ENCODE measurements around the gene CEP19. TPM values are rescaled to one million over a fixed set of nuclear protein-coding genes. Genes with fewer than 3 reads are reported as not detected.

Gene CEP19
- total RNA-seq, 1 experiment from 2014 or later = 2.6 TPM

DNA sequence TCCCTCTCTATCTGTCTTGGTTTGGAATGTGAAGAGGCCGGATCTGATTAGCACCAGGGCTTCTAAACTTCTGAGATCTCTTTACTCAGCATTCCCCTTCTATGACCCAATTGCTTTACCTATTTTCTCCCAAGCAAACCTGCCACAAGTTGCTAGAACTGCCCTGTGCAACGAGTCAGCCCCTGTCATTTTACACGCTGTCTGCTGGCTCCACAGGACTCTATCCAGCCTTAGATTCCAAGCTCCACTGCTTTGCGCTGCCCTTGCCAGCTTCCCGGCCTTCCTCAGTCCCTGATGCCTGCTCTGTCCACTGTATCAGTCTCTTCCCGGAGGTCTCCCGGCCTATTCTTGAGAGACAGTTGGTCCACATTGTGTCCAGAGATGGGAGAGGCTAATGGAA, 12.3 kb downstream of the CEP19 start:
- no peak overlapping the region for H2AFZ ChIP-seq (ENCODE audit: low read length)
- no peaks in the 10 kb centered on the region for H3K9me3 ChIP-seq (ENCODE audit: low read length)
- H3K79me2 ChIP-seq (ENCODE audit: low read length) = no peaks in the 10 kb centered on the region
- H3K36me3 ChIP-seq (ENCODE audit: insufficient read depth, low read length) = no peaks in the 10 kb centered on the region
- H3K9ac ChIP-seq (ENCODE audit: low read length) = no peak overlapping the region
- DNase-seq = no peak
- H3K4me2 ChIP-seq (ENCODE audit: low read depth, low read length, poor library complexity, severe bottlenecking) = no peak overlapping the region
- no peak overlapping the region for H3K27ac ChIP-seq (ENCODE audit: low read length)
- H3K4me1 ChIP-seq (ENCODE audit: low read length) = peaks cover 6% of the 10 kb centered on the region
- H3K27me3 ChIP-seq (ENCODE audit: low read length) = no peaks in the 10 kb centered on the region
- H3K4me3 ChIP-seq (ENCODE audit: low read length) = no peak overlapping the region
- no peaks in the 10 kb centered on the region for H3K9me2 ChIP-seq (replicated peaks; ENCODE audit: insufficient read depth, low read length)
- no peaks in the 10 kb centered on the region for H4K20me1 ChIP-seq (ENCODE audit: insufficient read depth, low read depth, low read length)

DNA sequence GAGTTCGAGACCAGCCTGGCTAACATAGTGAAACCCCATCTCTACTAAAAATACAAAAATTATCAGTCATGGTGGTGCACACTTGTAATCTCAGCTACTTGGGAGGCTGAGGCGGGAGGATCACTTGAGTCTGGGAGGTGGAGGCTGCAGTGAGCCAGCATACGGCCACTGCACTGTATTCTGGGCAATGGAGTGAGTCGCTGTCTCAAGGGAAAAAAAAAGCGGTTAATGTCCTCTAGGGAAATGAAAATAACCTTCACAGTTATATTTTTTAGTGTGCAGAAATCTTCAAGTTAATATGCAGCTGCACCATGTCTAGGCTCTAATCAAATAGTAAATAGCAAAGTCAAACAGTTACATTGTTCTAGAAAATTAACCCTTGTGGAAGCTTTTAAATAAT, 14.8 kb downstream of the CEP19 start:
- no peaks in the 10 kb centered on the region for H3K9me3 ChIP-seq (ENCODE audit: low read length)
- H3K4me2 ChIP-seq (ENCODE audit: low read depth, low read length, poor library complexity, severe bottlenecking) = no peak overlapping the region
- H4K20me1 ChIP-seq (ENCODE audit: insufficient read depth, low read depth, low read length) = no peaks in the 10 kb centered on the region
- no peaks in the 10 kb centered on the region for H3K36me3 ChIP-seq (ENCODE audit: insufficient read depth, low read length)
- H3K27ac ChIP-seq (ENCODE audit: low read length) = no peak overlapping the region
- DNase-seq = peak; percentile 72
- H3K27me3 ChIP-seq (ENCODE audit: low read length) = no peaks in the 10 kb centered on the region
- no peak overlapping the region for H3K9ac ChIP-seq (ENCODE audit: low read length)
- no peaks in the 10 kb centered on the region for H3K9me2 ChIP-seq (replicated peaks; ENCODE audit: insufficient read depth, low read length)
- H3K4me3 ChIP-seq (ENCODE audit: low read length) = no peak overlapping the region
- H2AFZ ChIP-seq (ENCODE audit: low read length) = no peak overlapping the region
- H3K79me2 ChIP-seq (ENCODE audit: low read length) = no peaks in the 10 kb centered on the region
- H3K4me1 ChIP-seq (ENCODE audit: low read length) = peaks cover 6% of the 10 kb centered on the region

DNA sequence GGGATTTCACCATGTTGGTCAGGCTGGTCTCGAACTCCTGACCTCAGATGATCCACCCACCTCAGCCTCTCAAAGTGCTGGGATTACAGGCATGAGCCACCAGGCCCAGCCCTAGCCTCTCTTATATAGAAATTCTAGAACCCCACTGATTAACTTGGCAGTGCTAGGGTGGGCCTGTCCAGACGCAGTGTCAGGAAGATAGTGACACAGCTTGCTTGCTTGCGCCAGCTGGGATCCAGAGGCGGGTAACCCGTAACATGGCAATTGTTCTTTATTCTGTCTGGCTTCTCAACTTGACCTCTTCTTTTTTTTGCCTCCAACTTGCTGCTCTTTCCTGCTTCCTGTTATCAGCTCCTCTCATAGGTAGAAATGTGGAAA, 16.2 kb downstream of the CEP19 start:
- no peaks in the 10 kb centered on the region for H3K79me2 ChIP-seq (ENCODE audit: low read length)
- no peaks in the 10 kb centered on the region for H3K27me3 ChIP-seq (ENCODE audit: low read length)
- no peaks in the 10 kb centered on the region for H3K36me3 ChIP-seq (ENCODE audit: insufficient read depth, low read length)
- no peak overlapping the region for H3K4me3 ChIP-seq (ENCODE audit: low read length)
- H3K4me2 ChIP-seq (ENCODE audit: low read depth, low read length, poor library complexity, severe bottlenecking) = no peak overlapping the region
- no peak overlapping the region for H2AFZ ChIP-seq (ENCODE audit: low read length)
- no peak overlapping the region for H3K9ac ChIP-seq (ENCODE audit: low read length)
- H4K20me1 ChIP-seq (ENCODE audit: insufficient read depth, low read depth, low read length) = no peaks in the 10 kb centered on the region
- no peak overlapping the region for H3K27ac ChIP-seq (ENCODE audit: low read length)
- H3K4me1 ChIP-seq (ENCODE audit: low read length) = peaks cover 6% of the 10 kb centered on the region
- no peaks in the 10 kb centered on the region for H3K9me3 ChIP-seq (ENCODE audit: low read length)
- H3K9me2 ChIP-seq (replicated peaks; ENCODE audit: insufficient read depth, low read length) = no peaks in the 10 kb centered on the region
- DNase-seq = no peak

DNA sequence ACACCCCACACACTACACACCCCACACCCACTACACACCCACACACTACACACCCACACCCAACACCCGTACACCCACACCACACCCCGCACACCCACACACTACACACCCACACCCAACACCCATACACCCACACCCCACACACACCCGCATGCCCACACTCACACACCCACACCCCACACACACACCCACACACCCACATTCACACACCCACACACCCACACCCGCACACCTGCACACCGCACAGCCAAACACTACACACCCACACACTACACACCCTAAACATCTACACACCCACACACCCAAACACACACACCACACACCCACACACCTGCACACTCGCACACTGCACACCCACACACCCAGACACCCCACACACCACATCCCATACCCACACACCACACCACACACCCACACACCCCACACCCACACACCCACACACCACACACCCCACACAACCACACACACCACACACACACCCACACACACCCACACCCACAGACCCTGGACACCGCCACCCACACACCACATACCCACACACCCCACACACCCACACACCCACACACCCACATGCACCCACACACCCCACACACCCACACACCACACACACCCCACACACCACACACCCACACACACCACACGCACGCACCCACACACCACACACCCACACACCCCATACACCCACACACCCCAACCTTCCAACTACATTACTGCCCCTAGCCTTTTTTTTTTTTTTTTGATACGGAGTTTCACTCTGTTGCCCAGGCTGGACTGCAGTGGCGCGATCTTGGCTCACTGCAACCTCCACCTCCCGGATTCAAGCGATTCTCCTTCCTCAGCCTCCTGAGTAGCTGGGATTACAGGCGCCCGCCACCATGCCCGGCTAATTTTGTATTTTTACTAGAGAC, 16.9 kb downstream of the CEP19 start:
- no peak overlapping the region for H3K9ac ChIP-seq (ENCODE audit: low read length)
- no peak overlapping the region for H3K4me2 ChIP-seq (ENCODE audit: low read depth, low read length, poor library complexity, severe bottlenecking)
- no peaks in the 10 kb centered on the region for H3K9me2 ChIP-seq (replicated peaks; ENCODE audit: insufficient read depth, low read length)
- H2AFZ ChIP-seq (ENCODE audit: low read length) = no peak overlapping the region
- H3K9me3 ChIP-seq (ENCODE audit: low read length) = no peaks in the 10 kb centered on the region
- no peaks in the 10 kb centered on the region for H4K20me1 ChIP-seq (ENCODE audit: insufficient read depth, low read depth, low read length)
- no peak for DNase-seq
- H3K27me3 ChIP-seq (ENCODE audit: low read length) = no peaks in the 10 kb centered on the region
- no peaks in the 10 kb centered on the region for H3K79me2 ChIP-seq (ENCODE audit: low read length)
- no peak overlapping the region for H3K27ac ChIP-seq (ENCODE audit: low read length)
- H3K4me3 ChIP-seq (ENCODE audit: low read length) = no peak overlapping the region
- no peaks in the 10 kb centered on the region for H3K36me3 ChIP-seq (ENCODE audit: insufficient read depth, low read length)
- H3K4me1 ChIP-seq (ENCODE audit: low read length) = peaks cover 8% of the 10 kb centered on the region

DNA sequence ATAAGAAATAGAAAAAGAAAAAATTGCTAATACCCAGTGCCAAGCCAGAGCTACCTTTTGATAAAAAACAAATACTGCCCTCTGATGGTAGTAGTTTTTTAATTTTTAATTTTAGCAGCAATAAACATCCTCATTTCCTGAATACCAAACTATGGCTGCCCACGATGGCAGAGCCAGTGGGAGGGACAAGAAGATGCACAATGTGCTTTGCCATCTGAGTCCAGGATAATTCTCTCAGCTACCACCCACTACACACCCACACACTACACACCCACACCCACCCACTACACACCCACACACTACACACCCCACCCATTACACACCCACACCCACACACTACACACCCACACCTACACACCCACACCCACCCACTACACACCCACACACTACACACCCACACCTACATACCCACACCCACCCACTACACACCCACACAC, 17.8 kb downstream of the CEP19 start:
- Histone ChIP-seq H3K4me3 (ENCODE audit: low read length) (no peak overlapping the region), H3K27me3 (ENCODE audit: low read length) (no peaks in the 10 kb centered on the region), H3K36me3 (ENCODE audit: insufficient read depth, low read length) (no peaks in the 10 kb centered on the region), H4K20me1 (ENCODE audit: insufficient read depth, low read depth, low read length) (no peaks in the 10 kb centered on the region), H2AFZ (ENCODE audit: low read length) (no peak overlapping the region), H3K9me2 (replicated peaks; ENCODE audit: insufficient read depth, low read length) (no peaks in the 10 kb centered on the region), H3K9ac (ENCODE audit: low read length) (no peak overlapping the region), H3K9me3 (ENCODE audit: low read length) (no peaks in the 10 kb centered on the region), H3K27ac (ENCODE audit: low read length) (no peak overlapping the region), H3K79me2 (ENCODE audit: low read length) (no peaks in the 10 kb centered on the region), H3K4me2 (ENCODE audit: low read depth, low read length, poor library complexity, severe bottlenecking) (no peak overlapping the region), H3K4me1 (ENCODE audit: low read length) (peaks cover 16% of the 10 kb centered on the region)
- DNase-seq = no peak

DNA sequence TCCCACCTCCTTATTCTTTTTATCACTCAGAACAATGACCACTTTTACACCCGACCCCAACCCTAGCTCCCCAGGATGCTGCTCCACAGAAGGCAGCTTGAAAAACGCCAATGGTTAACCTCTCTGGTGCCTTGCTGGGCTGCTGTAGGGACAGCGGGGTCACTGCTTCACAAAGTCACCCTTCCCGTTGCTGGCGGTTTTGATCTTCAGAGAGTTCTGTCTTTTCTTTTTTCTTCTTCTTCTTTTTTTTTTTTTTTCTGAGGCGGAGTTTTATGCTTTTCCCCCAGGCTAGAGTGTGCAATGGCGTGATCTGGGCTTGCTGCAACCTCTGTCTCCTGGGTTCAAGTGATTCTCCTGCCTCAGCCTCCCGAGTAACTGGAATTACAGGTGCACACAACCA, 20.7 kb downstream of the CEP19 start:
- Histone ChIP-seq H3K9ac (ENCODE audit: low read length) (no peak overlapping the region), H4K20me1 (ENCODE audit: insufficient read depth, low read depth, low read length) (no peaks in the 10 kb centered on the region), H3K4me2 (ENCODE audit: low read depth, low read length, poor library complexity, severe bottlenecking) (no peak overlapping the region), H3K4me3 (ENCODE audit: low read length) (no peak overlapping the region), H3K9me3 (ENCODE audit: low read length) (no peaks in the 10 kb centered on the region), H2AFZ (ENCODE audit: low read length) (no peak overlapping the region), H3K36me3 (ENCODE audit: insufficient read depth, low read length) (no peaks in the 10 kb centered on the region), H3K27me3 (ENCODE audit: low read length) (no peaks in the 10 kb centered on the region), H3K9me2 (replicated peaks; ENCODE audit: insufficient read depth, low read length) (no peaks in the 10 kb centered on the region), H3K4me1 (ENCODE audit: low read length) (peaks cover 16% of the 10 kb centered on the region), H3K79me2 (ENCODE audit: low read length) (no peaks in the 10 kb centered on the region), H3K27ac (ENCODE audit: low read length) (no peak overlapping the region)
- no peak for DNase-seq

DNA sequence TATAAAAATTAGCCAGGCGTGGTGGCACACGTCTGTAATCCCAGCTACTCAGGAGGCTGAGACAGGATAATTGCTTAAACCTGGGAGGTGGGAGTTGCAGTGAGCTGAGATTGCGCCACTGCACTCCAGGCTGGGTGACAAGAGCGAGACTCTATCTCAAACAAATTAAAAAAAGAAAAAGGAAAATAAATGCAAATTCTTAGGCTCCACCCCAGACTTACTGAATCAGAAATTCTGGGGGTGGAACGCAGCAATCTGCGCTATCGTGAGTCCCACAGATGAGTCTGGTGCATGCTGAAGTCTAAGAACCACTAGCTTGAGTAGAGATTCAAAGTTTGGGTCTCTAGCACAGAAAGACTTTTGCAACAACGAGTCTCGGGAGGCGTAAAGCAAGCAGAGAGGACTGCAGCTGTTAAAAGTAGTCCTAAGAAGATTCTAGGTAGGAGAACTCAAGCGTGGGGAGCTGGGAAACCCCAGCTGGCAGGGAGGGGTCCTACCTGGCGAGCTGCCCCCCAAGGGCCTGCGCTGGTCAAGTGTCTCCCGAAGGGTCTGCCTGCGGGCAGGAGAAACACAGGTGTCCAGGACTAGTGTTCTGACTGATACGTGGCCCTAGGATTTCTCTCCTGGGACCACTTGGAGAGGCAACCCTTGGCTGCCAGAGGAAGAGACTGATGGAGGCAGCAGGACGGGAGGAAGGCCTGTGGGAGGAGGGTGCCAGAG, 21.9 kb downstream of the CEP19 start:
- H3K4me1 ChIP-seq (ENCODE audit: low read length) = peaks cover 21% of the 10 kb centered on the region
- H3K9me3 ChIP-seq (ENCODE audit: low read length) = no peaks in the 10 kb centered on the region
- no peak overlapping the region for H3K9ac ChIP-seq (ENCODE audit: low read length)
- no peaks in the 10 kb centered on the region for H3K9me2 ChIP-seq (replicated peaks; ENCODE audit: insufficient read depth, low read length)
- H3K79me2 ChIP-seq (ENCODE audit: low read length) = no peaks in the 10 kb centered on the region
- H2AFZ ChIP-seq (ENCODE audit: low read length) = peak overlapping the region; percentile 74; the same call in 1 of the 2 replicates
- peak overlapping the region; percentile 56 for H3K4me2 ChIP-seq (ENCODE audit: low read depth, low read length, poor library complexity, severe bottlenecking)
- H3K4me3 ChIP-seq (ENCODE audit: low read length) = peak overlapping the region; percentile 29; the same call in 1 of the 2 replicates
- peak; percentile 75 for DNase-seq
- no peaks in the 10 kb centered on the region for H4K20me1 ChIP-seq (ENCODE audit: insufficient read depth, low read depth, low read length)
- H3K27ac ChIP-seq (ENCODE audit: low read length) = no peak overlapping the region
- no peaks in the 10 kb centered on the region for H3K27me3 ChIP-seq (ENCODE audit: low read length)
- H3K36me3 ChIP-seq (ENCODE audit: insufficient read depth, low read length) = no peaks in the 10 kb centered on the region

DNA sequence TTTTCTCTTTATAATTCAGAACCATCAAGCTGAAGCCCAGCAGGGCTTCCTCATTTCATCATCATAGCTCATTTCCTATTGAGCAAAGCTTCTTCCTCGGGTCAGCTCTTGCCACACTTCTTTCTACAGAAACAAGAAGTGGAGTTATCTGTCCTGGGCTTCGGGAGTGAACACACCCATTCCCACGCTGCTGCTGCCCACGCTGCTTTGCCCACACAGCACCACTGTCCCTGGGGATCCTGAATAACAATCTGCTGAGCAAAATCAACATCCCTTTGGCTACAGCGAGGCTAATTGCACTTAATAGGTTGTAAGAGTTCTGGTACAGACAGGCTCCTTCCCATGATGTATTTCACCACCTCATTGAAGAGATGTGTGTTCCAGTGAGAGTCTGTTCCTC, 23.7 kb downstream of the CEP19 start:
- Histone ChIP-seq H3K36me3 (ENCODE audit: insufficient read depth, low read length) (no peaks in the 10 kb centered on the region), H2AFZ (ENCODE audit: low read length) (peak overlapping the region; percentile 6; the same call in 1 of the 2 replicates), H3K9me2 (replicated peaks; ENCODE audit: insufficient read depth, low read length) (no peaks in the 10 kb centered on the region), H3K9me3 (ENCODE audit: low read length) (no peaks in the 10 kb centered on the region), H3K27ac (ENCODE audit: low read length) (no peak overlapping the region), H3K79me2 (ENCODE audit: low read length) (no peaks in the 10 kb centered on the region), H3K27me3 (ENCODE audit: low read length) (no peaks in the 10 kb centered on the region), H3K4me3 (ENCODE audit: low read length) (no peak overlapping the region), H3K4me1 (ENCODE audit: low read length) (peaks cover 27% of the 10 kb centered on the region), H3K9ac (ENCODE audit: low read length) (no peak overlapping the region), H4K20me1 (ENCODE audit: insufficient read depth, low read depth, low read length) (no peaks in the 10 kb centered on the region), H3K4me2 (ENCODE audit: low read depth, low read length, poor library complexity, severe bottlenecking) (no peak overlapping the region)
- DNase-seq = no peak

All from Karpas-422 (cell line).